Measurements from ENCODE around the gene LPO.

LPO gene

DNA sequence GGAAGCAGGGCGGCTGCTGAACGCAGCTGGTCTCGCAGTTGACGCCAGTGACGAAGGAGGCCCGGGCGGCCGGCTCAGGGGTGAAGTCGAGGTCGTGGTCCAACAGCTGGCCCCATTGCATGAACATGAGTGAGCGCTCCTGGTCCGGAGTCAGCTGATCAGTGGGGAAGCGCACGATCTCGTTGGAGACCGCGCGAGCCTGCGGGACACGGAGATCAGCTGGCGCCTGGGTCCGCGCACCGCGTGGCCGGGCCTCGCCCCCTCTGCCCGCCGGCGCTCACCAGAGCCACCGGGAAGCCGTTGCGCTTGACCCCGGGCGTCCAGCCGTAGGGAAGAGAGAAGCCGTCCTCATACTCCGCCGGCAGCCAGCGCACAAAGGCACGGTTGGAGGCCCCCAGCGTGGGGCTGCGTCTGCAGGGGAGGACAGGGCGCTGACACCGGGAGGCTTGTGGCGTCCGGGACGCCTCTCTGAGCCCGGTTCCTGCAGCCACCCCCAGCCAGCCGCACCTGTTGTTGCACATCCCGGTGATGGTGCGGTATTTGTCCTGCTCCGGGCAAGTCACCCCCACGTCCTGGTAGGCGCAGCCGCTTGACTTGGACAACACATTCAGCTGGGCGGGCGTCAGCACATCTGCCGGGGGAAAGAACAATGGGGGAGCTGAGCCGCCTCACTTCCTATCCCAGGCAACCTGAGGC lies 40.8 kb downstream of the LPO start:
- peak; percentile 40 for DNase-seq

DNA sequence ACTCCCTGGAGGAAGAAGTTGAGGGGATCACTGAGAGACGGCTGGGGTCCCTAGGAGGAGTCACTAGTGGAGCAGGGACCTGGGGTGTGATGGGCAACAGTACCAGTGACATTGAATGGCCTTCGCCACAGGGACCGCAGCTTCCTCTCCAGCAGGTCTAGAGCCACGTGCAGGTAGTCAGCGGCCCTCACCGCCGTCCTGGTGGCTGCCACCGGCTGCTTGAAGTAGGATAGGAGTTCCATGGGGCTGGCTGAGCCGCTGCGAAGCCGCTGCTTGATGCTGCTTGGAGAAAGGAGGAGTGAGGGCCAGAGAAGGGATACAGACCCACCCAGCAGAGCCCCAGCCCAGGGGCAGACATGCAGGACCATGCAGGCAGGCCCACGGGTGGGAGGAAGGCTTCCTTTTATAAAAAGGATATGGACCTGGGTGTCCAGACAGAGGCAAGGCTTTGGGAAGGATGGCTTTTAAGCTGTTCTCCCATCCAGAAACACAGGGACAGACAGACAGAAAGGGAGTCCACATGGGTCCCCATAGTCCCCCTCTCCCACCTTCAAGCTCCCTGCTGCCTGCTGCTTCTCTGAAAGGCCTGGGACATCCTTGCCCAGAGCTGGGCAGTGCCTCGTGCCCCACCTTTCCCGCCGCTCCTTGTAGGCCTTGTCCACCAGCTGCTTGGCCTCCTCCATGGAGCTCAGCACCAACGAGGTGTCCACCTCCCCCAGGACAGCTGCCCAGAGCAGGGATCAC lies 41.5 kb downstream of the LPO start:
- no peak for DNase-seq

GRCh38 chr17:58280480-58281217 lies 42.3 kb downstream of the LPO start, which contains the start of gene MPO:
Gene MPO, minus strand, starts transcription at chr17:58280935. Its CDS starts 177 bp downstream, at chr17:58280758.
- DNase-seq = no peak

GRCh38 chr17:58281511-58282011 lies 43.2 kb downstream of the LPO start:
- DNase-seq = no peak

DNA sequence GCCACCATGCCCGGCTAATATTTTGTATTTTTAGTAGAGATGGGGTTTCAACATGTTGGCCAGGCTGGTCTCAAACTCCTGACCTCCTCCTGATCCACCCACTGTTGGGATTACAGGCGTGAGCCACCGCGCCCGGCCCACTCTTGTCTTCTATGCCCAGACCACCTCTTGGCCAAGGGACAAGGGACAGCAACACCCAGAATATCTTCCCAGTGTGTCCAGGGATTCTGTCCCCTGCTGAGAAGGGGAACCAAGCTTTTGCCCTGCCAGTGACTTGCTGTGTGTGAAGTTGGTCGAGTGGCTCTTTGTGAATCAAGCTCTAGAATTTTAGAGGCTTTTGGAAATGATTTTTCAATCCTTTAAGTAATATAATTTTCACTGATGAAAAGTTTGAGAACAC lies 44.1 kb downstream of the LPO start:
- no peak for DNase-seq

DNA sequence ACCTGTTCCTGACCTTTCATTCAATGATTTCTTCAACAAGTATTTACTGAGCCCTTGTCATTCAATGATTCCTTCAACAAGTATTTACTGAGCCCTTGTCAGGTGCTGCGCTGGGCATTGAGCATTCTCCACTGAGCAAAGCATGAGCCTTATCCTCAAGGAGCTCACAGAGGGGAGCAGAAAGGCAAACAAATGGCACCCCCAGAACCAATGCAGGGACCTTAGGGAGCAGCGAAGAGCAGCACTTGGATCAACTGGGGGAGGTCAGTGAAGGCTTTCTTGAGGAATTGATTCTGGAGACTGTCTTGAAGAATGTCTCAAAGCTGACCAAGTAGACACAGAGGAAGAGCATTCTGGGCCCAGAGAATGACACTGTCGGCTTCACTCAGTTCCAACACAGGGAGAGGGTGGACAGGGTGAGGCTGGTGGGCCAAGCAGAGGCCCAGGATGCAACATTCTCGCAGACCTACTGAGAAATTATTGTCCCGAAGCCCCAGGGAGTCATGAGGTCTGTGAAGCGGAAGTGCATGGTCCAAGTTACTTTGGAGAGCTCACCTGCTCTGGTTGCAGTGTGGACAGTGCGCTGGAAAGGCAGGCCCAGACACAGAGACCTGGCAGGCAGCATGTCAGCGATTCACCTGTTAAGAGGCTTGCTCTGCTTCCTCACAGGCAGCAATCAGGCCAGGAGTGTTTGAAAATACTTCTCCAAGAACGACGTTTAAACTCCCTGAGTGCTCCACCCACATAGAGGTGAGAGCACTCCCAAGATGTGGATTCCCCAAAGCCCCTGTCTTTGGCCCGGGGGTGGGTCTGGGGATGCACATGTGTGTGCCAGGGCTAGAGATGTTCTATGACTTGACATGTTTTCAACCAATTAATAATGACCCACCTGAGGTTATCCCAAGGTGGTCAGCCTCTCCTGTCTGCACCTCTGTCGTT lies 45.6 kb downstream of the LPO start:
- no peak for DNase-seq

- DNase-seq = no peak
Measured at GRCh38 chr17:58284613-58285421, 46.4 kb downstream of the LPO start.

GRCh38 chr17:58285422-58285810 lies 47.0 kb downstream of the LPO start:
- DNase-seq = no peak

DNA sequence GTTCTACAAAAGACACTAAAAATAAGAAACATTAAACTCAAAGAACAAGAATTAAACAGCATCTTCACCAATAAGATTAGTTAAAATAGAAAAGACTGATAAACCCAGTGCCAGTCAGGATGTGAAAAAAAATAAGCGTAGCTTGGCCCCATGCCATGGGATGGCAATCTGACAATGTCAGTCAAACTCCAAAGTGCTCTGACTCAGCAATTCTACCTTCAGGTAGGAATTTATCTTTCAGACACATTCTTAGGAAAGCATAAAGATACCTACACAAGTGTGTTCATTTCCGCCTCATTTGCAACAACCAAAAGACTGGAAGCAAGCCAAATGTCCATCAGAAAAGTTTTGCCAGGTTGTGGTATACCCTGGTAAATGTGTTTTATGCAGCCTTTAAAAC lies 51.5 kb downstream of the LPO start:
- DNase-seq = no peak

GRCh38 chr17:58291246-58291645 lies 52.9 kb downstream of the LPO start:
- no peak for DNase-seq

GRCh38 chr17:58294034-58294433 lies 55.6 kb downstream of the LPO start:
- no peak for DNase-seq

DNA sequence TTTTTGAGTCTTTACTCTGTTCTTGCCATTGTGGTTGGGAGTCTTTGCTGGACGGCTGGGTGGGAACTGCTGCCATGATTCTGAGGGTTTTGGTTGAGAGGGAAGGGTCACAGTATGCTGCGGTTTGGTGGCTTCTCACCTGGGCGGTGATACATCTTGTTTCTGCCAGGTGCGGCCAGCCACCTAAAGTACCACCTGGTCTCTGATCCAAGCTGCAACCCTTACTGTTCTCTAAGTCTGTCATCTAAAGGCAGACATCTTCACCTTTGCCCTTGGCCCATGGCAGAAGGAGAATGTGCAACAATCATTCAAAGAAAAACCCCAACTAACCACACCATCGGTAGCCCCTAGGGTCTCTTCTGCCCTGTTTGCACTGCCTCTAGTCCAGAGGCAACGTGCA lies 62.0 kb downstream of the LPO start:
- no peak for DNase-seq

DNA sequence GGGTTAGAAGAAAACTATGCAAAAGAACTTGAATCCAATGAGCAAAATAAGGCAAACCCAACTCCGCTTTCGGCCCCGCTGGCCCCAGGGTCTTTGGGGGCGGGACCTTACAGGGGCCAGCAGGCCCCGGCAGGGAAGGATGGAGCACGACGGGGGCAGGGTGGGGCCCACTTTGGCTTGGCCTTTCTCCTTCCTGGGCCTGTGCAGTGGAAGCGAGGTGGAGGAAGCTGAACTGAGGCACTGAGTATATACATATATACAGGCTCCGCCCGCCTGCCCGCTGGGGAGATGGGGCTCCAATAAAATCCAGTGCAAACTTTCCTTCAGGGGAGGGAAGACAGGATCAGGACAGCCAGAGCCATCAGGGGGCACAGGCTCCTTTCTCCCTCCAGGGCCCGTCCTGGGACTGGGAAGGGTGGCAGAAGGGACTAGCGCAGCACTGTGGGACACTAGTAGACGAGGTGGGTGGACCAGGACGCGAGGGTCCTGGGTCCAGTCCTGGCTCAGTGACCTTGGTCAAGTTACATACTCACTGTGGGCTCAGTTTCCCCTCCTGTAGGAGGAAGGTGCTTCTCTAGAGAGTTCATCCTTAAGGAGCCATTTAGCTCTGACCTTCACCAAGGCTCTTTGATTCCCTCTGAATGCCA lies 63.2 kb downstream of the LPO start:
- DNase-seq = no peak

DNA sequence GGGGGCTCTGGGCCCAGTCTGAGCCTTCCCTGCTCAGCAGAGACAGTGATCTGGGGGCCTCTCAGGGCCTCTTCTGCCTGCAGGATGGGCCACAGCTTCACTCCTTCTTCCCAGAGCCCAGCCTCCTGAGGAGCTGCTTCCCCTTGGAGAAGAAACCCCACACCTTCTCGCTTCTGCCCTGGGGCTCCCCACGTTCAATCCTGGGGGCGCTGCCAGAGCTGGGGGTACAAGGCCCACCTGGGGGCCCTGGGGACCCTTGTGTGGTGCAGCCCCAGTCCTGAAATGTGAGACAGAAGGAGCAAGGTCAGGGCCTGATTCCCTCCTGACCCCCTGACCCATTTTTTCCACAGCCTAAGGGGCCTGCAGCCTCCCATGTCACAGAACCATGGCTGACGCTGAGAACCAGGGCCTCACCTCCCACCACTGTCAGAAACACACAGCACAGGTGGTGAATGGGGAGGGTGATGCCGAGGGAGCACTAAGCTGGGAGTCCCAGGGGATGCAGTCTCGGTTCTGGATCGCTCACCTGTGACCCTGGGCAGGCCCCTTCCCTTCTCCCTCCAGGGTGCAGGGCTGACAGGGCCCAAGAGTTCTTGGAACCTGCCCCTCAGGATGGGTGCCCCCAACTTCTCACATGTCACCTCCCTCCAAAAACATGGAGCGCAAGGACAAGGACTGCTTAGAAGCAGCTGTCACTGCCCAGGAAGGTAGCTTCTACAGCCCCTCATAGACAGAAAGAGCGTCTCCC lies 64.0 kb downstream of the LPO start:
- no peak for DNase-seq

- no peak for DNase-seq
Measured at GRCh38 chr17:58302919-58303585, 64.7 kb downstream of the LPO start.

DNA sequence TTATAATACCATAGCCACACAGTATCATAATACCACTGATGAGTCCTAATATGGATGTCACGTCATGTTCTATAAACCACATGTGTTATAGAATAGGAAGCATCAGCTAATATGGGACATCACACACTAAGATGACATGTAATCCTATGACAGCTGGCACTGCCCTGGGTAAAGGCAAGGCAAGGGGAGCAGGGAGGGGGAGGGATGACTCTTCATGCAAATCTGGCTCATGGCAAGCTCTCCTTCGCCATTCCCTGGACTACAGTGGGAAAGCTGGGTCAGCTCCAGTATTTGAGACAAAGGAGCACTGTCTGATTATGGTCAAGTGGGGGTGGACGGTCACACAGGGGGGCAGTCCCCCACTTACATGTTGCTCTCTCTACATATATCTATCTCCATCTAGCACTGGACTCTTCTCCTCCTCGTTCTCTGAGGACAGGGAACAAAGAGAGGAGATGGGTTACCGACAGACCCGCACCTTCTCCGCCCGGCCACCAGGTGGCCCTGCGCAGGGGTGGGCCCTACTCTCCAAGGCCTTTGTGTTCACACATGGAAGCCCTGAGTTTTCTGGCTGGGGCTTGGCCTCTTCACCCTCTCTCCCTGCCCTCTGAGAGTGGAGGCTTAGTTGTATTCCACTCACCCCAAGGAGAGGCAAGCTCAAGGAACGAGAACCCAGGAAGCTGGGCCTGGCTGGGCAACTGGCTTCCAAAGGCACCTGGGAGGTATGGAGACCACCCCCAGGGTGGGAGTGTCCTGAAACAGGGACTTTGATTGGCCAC lies 65.8 kb downstream of the LPO start:
- DNase-seq = peak; percentile 65

DNA sequence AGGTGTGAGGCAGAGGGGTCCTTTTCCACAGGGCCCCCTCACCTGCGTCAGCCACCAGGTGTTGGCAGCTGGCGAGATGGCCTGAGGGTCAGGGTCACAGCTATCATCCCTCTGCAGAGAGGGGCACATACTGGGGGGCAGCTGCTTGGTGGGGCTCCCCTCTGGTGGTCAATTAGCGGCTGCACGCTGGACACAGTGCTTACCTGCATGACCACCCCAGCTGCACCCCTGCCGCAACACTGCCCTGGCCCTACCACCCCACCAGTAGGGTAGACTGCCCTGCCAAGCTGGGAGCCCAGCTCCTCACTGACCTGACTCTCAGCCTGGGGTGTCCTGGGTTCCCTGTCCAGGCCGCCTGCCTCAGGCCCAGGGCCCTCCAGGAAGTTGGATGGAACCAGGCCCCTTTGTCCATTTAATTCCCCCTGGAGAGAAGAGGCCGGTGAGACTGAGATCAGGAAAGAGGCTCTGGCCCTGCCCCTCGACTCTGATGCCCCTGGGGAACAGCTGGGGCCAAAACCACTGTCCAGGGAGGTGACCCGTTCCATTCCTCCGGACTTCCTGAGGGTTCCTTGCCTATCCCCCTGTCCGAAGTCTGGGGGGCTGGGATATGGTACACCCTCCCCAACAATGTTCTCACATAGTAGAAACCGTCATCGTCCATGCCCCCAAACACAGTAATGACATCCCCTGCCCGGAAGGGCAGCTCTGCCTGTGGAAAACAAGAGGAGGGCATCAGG lies 66.5 kb downstream of the LPO start:
- DNase-seq = no peak

DNA sequence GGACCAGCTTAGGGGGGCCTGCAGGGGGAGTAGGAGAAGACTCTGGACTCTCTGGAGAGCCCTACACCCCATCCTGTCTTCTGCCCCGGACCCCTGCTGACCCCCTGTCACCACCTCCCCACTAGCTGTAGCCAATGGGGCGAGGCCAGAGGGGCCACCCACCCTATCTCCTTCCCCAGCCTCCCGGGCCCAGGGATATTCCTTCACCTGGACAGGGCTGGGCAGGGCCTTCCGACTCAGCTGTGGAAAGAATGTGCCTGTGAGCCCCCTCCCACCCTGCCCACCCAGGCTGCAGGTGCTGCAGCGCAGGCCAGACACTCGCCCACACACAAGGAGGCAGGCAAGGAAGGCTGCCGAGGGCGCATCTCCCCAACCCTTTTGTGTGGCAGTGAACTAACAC lies 67.2 kb downstream of the LPO start:
- DNase-seq = no peak

All from CD4-positive, alpha-beta T cell treated with Interferon gamma for 1 hour (primary cell).